H4 (cell line): ENCODE data around the gene KDM4C. TPM values are rescaled to one million over a fixed set of nuclear protein-coding genes. Genes with fewer than 3 reads are reported as not detected.
"Not testable (repeated sequence)": the region's sequence is repeated elsewhere in the genome, so short reads cannot be mapped to it uniquely, and the experiment has no call there.

ENCODE experiments used
- DNase-seq: peaks from one replicate; pipeline ENCODE4 v3.0.0-alpha.2; 2015; ENCODE audit warnings: low spot score
- total RNA-seq: library from RNA; depleted of rRNA; stranded (reverse); fragments of >200 nt; shearing (Covaris generic); gene quantifications from 2 replicates; pipeline ENCODE4 v1.2.3, GENCODE V29; 2014

The KDM4C gene
- total RNA-seq, 1 experiment from 2014 or later: 4.7 TPM

DNA sequence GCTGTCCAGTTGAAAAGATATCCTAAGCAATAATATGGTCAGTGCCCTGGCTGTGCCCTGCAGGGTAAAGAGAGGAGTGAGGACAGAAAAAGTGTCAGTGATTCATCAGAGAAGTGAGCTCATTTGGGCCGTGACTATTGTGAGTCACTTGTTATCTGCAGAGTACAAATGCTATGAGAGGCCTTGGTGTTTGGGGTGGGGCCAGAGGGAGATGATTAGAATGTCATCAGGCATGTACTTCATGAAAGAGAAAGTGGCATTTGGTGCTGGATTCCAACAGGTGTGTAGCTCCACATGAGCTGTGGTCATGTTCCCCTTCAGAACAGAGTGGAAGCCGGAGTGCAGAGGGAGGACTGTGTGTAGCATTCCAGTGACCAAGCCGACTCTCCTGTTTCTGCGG is 174.1 kb downstream of the KDM4C start:
- peak; percentile 30 for DNase-seq

DNA sequence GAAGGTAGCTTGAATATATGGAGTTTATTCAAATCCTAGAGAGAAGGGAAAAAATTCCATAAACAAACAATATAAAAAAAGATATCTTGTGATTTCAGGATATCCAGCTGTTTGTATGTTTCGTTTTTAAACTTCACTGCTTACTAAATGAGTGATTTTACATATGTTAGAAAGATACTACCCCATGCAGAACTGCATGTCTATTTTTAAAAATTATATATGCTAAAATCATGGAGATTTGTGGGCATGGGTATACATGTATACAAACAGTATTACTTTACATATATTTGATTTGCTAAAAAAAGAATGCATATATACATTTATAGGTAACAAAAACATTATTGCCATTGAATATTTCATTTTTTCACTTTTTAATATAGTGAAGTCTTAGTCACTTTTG is 178.3 kb downstream of the KDM4C start:
- DNase-seq: no peak

DNA sequence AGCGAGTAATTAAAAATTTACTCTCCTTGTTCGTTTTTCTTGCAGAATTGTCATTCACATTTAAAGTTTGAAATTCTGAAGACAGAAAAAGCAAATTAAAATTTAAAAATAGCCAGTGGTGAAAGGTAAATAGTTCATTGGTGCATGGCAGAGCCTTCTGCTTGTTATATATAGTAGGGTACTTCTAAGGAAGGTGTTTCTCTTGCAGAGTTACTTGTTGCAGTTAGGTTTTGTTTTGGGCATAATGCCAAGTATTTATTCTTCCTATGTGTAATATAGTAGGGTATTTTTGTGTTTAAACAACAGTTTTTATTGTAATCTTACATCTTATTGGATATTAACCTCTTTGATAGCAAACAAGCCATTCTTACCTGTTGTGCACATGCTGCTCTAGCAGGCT is 179.4 kb downstream of the KDM4C start:
- no peak for DNase-seq

DNA sequence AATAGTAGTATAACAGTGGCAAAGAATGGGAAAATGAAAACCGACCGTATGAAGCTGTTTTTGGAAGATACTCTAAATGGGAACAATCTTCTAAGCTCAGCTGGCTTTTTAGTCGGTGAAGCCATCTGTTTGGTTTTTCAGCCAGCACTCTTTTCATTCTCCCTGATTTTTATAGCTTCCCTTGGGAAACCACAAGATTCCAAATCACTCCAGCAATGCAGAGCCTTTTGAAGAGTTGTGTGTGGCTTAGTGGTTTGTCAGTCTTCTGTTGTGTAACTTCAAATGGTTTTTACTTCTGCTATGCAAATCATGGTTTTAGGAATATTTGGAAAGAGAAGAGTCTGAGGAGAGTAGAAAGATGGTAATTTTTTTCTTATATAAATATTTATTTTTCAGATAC is 180.7 kb downstream of the KDM4C start:
- peak; percentile 78 for DNase-seq

DNA sequence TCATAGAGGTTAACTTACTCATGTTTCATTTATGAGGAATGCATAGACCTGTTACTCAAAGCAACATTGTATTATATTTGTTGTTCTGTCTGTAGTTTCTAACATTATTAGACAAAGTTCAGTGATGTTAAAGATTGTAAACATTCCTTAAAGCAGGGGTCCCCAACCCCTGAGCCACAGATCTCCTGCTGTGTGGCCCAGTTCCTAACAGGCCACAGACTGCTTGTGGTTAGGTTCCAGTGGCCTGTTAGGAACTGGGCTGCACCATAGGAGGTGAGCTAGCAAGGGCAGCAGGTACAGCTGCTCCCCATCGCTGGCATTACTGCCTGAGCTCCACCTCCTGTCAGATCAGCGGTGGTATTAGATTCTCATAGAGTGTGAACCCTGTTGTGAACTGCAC is 181.1 kb downstream of the KDM4C start:
- DNase-seq: peak; percentile 53

DNA sequence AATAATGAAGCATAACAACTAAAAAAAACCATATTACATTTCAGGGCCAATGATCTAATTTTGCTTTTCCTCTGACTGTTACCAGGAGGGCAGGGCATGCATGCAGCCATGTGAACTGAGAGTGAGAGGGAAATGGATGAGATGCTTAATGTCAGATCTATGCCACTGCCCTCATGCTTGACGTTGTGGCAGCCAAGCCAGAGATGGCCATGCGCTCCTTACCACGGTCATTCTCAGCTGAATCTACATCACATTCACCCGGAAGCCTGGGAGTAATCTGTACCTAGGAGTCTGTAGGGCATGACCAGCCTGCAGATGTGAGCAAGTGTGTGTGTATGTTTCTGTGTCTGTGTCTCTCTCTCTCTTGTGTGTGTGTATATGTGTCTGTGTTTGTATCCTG is 183.7 kb downstream of the KDM4C start:
- DNase-seq: no peak

DNA sequence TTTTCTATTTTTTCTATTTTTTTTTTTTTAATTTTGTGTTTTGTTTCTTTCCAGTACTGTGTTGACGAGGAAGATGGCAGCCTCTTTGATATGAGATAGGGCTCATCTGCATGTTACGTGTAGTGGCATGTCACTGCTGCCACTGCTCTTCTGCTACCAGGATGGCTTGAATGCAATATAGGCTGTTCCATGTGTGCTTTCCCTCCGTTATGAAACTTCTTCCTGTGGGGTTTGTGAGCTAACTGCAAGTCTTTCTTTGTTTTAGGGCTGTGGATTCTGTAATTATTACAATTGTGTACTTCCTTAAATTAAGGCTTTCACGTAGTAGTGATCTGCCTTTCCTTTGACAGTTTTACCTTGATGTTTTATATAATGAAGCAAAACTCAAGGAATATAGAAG is 184.6 kb downstream of the KDM4C start:
- no peak for DNase-seq

DNA sequence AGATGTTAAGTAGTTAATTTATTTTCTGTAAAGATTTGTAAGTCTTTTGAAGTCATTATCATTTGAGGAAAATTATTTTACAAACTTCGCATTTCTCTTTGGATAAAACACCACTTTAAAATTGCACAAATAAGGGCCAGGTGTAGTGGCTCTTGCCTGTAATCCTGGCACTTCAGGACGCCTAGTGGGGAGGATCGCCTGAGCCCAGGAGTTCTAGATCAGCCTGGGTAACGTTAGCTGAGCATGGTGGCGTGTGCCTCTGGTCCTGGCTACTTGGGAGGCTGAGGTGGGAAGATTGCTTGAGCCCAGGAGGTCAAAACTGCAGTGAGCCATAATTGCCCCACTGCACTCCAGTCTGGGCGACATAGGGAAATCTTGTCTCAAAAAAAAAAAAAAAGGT is 185.5 kb downstream of the KDM4C start:
- DNase-seq: no peak

DNA sequence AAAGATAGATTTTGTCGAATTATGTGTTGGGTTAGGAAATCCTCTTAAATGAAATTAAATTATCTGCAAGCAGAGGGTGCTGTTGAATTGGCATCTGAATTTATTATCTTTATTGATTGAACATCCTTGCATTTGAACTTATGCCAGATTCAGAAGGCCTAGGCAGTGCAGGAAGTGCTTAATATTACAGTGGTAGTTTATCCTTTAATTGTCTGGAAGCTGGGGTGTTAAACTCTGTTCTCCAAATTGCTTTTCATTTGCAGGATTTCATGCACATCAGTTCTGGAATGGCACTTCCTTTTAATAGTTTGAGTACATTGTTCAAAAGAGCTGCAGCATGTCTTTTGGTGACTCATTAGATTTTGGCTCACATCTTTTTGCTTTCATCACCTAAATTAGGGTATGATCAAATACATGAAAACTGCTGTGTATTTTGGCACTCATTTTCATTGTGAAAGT is 186.3 kb downstream of the KDM4C start:
- DNase-seq: no peak

DNA sequence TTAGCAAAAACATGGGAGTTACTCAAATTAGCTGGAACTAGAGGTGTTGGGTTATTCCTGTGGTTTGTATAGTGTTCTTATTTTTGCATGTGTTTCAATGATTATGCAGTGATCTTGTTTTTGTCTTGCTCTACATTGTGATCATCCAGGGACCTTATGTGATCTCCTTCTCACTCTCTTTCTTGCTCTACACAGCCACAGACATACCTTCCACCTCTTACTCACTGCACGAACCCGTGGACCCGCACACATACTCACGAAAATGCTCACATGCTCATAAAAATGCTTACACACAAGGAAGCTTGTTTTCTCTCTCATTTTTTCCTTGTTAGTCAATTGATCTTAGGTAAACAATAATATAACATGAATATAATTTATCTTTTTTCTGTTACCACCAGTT is 187.1 kb downstream of the KDM4C start:
- DNase-seq: no peak

DNA sequence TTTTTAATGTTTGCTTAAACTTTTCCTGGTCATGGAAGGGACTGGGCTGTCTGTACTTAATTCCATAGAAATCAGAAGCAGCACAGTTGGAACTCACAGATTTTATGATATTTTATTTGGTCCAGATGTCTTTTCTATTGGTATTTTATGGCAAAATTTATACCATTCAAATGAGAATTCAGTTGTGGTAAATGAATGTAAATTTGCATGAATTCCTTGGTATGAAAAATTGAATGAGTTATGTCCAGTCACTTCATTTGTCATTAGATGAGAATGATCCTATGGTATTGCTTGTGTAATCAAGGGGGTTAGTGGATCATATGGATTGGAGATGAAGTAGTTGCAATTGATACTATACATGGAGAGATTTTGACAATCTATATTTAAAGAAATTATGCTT is 188.0 kb downstream of the KDM4C start:
- DNase-seq: no peak

DNA sequence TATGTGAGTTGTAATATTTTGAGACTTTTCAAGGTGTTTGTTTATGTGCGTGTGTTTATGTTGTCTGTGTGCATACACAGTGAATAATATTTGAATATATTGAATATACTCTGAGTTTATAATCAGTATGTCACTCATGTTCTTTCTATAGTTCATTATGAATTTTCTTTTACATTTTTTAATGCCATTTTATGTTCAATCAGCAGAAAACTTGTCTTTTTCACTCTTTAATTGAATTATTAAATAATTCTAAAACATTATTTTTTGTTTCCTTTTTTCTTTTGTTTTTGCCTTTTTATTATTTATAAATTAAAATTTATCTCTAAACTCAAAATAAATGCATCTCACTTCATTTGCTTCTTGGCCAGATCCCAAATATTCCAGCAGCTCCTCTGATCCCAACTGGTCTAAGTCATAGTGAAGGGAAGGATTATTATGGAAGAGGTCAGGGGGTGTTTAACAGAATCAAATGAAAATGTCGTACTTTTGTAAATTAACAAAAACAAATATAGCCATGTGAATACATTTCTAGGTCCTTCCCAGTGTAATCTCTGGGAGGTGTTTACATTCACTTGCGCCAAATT is 188.9 kb downstream of the KDM4C start:
- DNase-seq: no peak

DNA sequence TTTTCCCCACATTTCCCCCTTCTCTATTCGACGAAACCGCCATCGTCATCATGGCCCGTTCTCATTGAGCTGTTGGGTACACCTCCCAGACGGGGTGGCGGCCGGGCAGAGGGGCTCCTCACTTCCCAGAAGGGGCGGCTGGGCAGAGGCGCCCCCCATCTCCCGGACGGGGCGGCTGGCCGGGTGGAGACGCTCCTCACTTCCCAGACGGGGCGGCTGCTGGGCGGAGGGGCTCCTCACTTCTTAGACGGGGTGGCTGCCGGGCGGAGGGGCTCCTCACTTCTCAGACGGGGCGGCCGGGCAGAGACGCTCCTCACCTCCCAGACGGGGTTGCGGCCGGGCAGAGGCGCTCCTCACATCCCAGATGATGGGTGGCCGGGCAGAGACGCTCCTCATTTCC is 191.1 kb downstream of the KDM4C start:
- not testable (repeated sequence) for DNase-seq

DNA sequence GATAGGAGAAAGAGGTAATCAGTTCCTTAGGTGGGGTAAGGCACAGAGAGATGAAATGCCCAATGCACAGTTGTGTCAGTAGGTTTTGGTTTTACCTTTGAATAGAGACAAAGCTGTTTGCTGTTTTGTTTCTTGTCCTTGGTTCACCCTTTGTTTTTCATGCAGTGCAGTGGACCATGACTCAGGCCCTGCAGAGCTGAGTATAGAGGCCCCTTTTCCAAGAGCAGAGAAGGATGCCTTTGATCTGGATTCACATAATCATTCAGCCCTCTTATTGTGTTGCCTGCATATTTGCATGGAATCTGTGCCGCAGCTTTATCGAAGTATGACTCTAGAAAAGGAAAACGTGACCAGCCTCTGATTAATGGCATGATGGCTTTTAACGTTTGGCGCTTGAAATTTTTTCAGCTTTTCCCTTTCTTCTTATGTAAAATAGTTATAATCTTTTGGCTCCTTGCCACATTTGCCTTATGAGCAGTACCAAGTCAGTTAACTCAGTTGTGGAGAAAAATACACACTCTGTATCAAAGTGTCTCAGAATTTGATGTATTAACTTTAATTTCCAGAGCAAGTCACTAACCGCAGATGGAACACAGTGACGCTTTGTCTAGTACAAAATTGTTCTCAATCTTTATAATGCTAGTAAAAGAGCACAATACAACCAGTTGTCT is 197.6 kb downstream of the KDM4C start:
- no peak for DNase-seq

DNA sequence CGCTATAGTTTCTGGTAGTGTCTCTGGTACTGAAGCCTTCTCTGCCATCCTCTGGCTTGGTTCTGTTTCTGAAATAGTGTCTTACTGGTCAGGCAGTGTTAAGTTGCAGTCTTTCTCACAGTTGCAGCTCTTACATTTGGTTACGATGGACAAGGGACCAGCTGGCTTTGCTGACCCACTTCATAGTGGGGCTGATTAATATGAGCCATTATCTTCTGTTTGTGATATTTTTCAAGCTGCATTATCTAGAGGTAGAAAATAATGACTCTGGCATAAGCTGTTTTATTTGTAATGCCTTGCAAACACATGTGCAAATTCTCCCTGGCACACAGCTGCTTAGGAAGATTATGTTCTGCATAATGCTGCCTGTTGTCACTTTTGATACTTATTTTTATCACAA is 199.1 kb downstream of the KDM4C start:
- no peak for DNase-seq

DNA sequence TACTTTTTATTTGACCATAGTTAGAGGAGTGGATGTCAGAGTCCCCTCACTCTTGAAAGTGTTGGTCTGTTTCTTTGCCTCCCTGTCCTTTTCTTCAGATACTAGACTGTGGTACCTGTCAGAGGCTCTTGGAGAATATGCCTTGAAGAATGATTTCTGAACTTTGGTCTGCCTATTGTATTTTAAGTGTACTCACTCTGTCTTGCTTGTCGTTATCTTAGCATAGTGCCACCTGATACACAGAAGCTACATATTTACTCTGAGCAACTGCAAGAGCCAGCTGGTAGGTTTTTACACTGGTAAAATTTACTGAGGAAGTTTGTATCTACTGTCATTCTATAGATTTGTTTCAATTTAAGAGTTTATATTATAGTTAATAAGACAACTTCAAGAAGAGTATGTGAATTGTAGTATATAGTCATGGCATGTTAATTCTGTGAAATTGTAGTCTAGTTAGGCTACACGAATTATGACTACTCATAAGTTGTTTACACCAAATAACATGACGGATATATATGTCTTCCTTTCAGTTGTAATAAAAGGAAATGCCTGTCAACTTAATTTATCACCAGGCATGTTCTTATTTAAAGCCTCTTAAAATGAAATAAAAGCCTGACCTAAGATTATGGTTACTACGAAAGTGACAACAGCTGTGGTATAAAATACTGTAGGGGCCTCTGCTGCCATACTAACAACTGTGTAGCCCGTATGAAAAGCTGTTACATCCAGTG is 201.7 kb downstream of the KDM4C start:
- DNase-seq: no peak

DNA sequence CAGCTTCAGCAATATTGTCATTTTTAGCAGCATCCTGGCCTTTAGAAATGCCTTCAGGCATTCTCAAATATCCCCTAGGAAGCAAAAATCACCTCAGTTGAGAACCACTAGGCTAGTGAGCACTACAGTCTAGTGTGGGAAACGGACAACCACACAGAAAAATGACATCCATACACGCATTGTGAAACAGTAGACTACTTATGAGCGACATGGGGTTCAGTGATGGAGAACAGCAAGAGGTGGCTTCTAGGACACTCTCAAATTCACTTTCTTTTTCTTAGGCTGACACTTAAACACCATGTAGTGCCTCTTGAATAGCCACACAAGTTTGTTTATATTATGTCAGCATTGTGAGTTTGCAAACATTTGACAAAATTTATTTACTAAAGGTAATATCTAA is 203.0 kb downstream of the KDM4C start:
- no peak for DNase-seq

DNA sequence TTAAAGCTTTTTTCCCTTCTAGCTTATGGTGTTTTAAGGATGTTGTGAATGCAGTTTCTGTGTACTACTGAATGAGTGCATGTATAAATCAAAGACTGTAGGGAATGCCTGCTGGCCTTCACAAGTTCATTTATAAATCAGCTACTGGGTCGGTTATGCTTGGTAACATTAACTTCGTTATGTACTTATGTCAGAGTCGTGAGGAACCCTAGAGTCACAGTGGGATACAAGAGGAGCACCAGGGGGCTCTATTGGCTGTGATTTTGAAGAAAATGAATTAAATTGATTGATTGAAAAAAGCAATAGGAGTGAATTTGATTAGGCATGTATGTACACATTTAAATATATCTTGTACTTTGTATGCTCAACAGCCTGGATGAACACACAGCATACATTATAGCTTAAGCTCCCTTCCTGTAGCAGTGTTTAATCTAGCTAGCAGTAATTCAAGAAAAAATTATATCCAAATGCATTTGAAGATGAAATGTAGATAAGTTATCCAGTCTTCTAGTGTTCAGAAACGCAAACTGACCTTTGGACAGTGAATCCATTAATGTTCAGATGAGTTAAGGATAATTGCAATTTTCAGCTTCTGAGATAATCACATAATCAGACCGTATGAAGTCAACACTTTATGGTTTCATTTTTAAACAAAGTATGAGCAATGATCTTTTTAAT is 204.2 kb downstream of the KDM4C start:
- DNase-seq: no peak

DNA sequence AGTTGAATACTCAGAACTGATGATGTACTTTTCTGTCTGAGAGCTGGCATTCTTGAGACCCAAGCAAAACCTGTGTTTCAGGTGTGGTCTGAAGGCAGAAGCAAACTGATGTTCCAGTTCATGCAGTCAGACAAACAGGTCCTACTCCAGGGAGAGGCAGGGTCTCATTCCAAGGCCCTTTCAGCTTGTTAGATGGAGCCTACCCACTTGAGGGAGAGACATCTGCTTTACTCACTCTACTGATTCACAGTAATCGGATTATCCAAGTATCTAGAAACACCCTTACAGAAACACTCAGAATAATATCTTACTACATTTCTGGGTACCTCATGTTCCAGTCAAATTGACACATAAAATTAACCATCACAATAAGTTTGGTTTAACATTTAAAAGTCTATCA is 207.8 kb downstream of the KDM4C start:
- DNase-seq: no peak

DNA sequence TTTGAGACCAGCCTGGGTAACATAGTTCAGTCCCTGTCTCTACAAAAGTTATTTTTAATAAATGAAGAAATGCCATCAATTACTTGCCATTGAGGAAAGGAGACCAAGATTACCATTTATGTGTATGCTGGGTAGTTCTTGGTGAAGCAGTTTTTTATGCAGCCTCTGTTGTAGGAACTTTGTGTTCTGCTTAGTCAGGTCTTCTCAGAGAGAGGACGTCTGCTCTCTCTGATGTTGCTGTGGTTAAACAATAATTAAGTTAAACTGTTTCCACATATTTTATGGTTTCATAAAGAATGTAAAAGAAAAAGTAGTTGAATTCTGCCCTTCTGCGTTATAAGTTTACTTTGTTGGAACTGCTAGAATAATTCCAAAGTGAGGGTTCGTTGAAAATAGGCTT is 210.5 kb downstream of the KDM4C start:
- DNase-seq: no peak

DNA sequence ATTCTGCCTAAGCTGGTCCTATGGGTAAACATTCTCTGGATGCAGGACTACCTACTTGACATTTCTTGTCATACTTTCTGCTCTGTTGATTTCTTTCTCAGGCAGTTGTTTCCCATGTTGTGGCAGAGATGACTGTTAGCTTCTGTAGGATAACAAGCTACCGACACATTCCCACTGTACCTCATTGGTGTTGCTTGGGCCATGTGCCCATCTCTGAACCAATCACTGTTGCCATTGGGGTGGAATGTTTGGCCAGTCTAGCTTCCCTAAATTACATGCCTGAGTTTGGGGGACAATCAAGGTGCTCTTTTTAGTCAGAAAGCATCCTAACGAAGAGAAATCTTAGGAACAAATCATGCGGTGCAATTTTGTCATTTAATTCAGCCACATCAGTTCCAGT is 212.0 kb downstream of the KDM4C start:
- DNase-seq: no peak

DNA sequence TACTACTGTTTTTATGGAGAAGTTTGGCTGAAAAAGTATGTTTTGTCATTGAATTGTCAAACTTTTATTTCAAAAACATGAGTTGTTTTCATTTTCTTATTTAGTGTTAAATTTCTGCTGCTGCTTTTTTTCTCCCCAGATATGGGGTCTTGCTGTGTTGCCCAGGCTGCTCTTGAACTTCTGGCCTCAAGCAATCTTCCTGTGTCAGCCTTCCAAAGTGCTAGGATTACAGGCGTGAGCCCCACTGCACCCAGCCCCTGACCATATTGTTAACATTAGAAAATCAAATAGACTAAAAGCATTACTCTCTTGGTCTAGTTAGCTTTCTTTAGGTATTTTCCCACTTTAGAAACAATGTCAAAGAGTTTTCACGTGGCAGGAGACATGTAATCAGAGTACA is 215.3 kb downstream of the KDM4C start:
- DNase-seq: no peak

DNA sequence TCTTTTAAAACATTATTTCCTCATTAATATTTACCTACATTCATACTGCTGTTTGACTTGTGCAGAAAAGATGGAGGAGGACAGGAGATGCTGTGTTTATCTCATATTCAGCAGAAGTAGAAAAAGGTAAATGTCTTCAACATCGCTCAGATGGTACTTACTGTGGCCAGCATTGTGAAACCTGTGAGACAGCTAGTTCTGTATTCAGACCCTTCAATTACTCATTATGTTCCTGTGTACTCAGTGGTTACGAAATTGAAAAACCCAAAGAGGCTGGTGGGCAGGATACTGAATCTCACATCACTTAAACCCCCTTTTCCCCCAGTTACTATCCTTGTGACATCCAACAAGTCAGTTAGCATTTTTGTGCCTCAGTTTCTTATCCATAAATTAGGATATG is 216.0 kb downstream of the KDM4C start:
- no peak for DNase-seq
